Measurements from ENCODE around the gene HBG1.

GRCh38 chr11:5251746-5252145 is 2.1 kb upstream of the HBG1 start:
- TF ChIP-seq, protein P1, sequence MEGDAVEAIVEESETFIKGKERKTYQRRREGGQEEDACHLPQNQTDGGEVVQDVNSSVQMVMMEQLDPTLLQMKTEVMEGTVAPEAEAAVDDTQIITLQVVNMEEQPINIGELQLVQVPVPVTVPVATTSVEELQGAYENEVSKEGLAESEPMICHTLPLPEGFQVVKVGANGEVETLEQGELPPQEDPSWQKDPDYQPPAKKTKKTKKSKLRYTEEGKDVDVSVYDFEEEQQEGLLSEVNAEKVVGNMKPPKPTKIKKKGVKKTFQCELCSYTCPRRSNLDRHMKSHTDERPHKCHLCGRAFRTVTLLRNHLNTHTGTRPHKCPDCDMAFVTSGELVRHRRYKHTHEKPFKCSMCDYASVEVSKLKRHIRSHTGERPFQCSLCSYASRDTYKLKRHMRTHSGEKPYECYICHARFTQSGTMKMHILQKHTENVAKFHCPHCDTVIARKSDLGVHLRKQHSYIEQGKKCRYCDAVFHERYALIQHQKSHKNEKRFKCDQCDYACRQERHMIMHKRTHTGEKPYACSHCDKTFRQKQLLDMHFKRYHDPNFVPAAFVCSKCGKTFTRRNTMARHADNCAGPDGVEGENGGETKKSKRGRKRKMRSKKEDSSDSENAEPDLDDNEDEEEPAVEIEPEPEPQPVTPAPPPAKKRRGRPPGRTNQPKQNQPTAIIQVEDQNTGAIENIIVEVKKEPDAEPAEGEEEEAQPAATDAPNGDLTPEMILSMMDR (conservative IDR thresholded peaks at IDR 0.05; ENCODE audit: low read length): no peak
- no peak for TF ChIP-seq EZH2phosphoT487 (IDR thresholded peaks at IDR 0.05; ENCODE audit: borderline replicate concordance, low read depth, low read length)

Measured in OCI-LY7 (cell line).